Measurements from ENCODE around the gene GPR137.
A peak's percentile ranks its signal among the peaks of the same experiment; 100 is the strongest.

- TF ChIP-seq CTCF (IDR thresholded peaks at IDR 0.05) = no peak
- TF ChIP-seq EZH2phosphoT487 (IDR thresholded peaks at IDR 0.05) = peak; percentile 96
Measured at GRCh38 chr11:64292460-64293254, 7.0 kb downstream of the GPR137 start.

Measured in neural progenitor cell (in vitro differentiated cells).